ENCODE results near the gene LPCAT1. TPM values are rescaled to one million over a fixed set of nuclear protein-coding genes. Genes with fewer than 3 reads are reported as not detected.

Gene LPCAT1
- total RNA-seq, 2 donors from 2014 or later, result 78.5 to 124 TPM

GRCh38 chr5:1472964-1473628 is 50.7 kb downstream of the LPCAT1 start:
- peaks cover 30% of the 10 kb centered on the region for H3K36me3 ChIP-seq (ENCODE audit: control insufficient read depth, insufficient read depth, low read length)
- no peak overlapping the region for H3K9ac ChIP-seq (ENCODE audit: extremely low read depth, low read length, poor library complexity, severe bottlenecking)
- H3K4me1 ChIP-seq (ENCODE audit: control insufficient read depth, insufficient read depth, low read length), result no peaks in the 10 kb centered on the region
- WGBS, 2 experiments (ENCODE audit: insufficient coverage in 1 of 2, insufficient read length in 1 of 2), result 95 to 96% methylated on average over 15 to 23 of the region's 23 CpGs
- H3K36me3 Mint-ChIP-seq (ENCODE audit: low read depth), result peaks cover 62% of the 10 kb centered on the region
- no peak overlapping the region for H3K4me3 ChIP-seq (ENCODE audit: low read length)
- peak overlapping the region; percentile 35 for H3K27ac Mint-ChIP-seq
- no peak for TF ChIP-seq CTCF (conservative IDR thresholded peaks at IDR 0.05)
- no peaks in the 10 kb centered on the region for H3K27me3 ChIP-seq (ENCODE audit: control insufficient read depth, insufficient read depth, low read length, poor library complexity, severe bottlenecking)
- H3K27me3 Mint-ChIP-seq (ENCODE audit: insufficient read depth), result no peaks in the 10 kb centered on the region
- H3K4me3 Mint-ChIP-seq, result no peak overlapping the region
- H3K4me1 Mint-ChIP-seq, result no peaks in the 10 kb centered on the region
- no peaks in the 10 kb centered on the region for H3K9me3 Mint-ChIP-seq
- DNase-seq, result peak; percentile 33
- no peak overlapping the region for H3K27ac ChIP-seq (ENCODE audit: low read depth, low read length)
- no peaks in the 10 kb centered on the region for H3K9me3 ChIP-seq (ENCODE audit: control insufficient read depth, low read length)

GRCh38 chr5:1471997-1472963 is 51.5 kb downstream of the LPCAT1 start:
- Histone ChIP-seq H3K27ac (ENCODE audit: low read depth, low read length) (no peak overlapping the region), H3K4me3 (ENCODE audit: low read length) (no peak overlapping the region), H3K27me3 (ENCODE audit: control insufficient read depth, insufficient read depth, low read length, poor library complexity, severe bottlenecking) (no peaks in the 10 kb centered on the region), H3K36me3 (ENCODE audit: control insufficient read depth, insufficient read depth, low read length) (peaks cover 24% of the 10 kb centered on the region), H3K9ac (ENCODE audit: extremely low read depth, low read length, poor library complexity, severe bottlenecking) (no peak overlapping the region), H3K9me3 (ENCODE audit: control insufficient read depth, low read length) (no peaks in the 10 kb centered on the region), H3K4me1 (ENCODE audit: control insufficient read depth, insufficient read depth, low read length) (no peaks in the 10 kb centered on the region)
- Mint-ChIP-seq H3K4me1 (no peaks in the 10 kb centered on the region), H3K4me3 (no peak overlapping the region), H3K27ac (no peak overlapping the region), H3K9me3 (no peaks in the 10 kb centered on the region), H3K27me3 (ENCODE audit: insufficient read depth) (no peaks in the 10 kb centered on the region), H3K36me3 (ENCODE audit: low read depth) (peaks cover 60% of the 10 kb centered on the region)
- no peak for TF ChIP-seq CTCF (conservative IDR thresholded peaks at IDR 0.05)
- DNase-seq, result peak; percentile 36
- 94 to 96% methylated on average over 24 to 27 of the region's 27 CpGs for WGBS, 2 experiments (ENCODE audit: insufficient coverage in 1 of 2, insufficient read length in 1 of 2)

GRCh38 chr5:1471240-1471853 is 52.4 kb downstream of the LPCAT1 start:
- H3K36me3 ChIP-seq (ENCODE audit: control insufficient read depth, insufficient read depth, low read length), result peaks cover 16% of the 10 kb centered on the region
- no peaks in the 10 kb centered on the region for H3K4me1 ChIP-seq (ENCODE audit: control insufficient read depth, insufficient read depth, low read length)
- Mint-ChIP-seq H3K27me3 (ENCODE audit: insufficient read depth) (no peaks in the 10 kb centered on the region), H3K4me1 (no peaks in the 10 kb centered on the region), H3K27ac (peak overlapping the region; percentile 7), H3K36me3 (ENCODE audit: low read depth) (peaks cover 55% of the 10 kb centered on the region), H3K9me3 (no peaks in the 10 kb centered on the region), H3K4me3 (no peak overlapping the region)
- H3K27me3 ChIP-seq (ENCODE audit: control insufficient read depth, insufficient read depth, low read length, poor library complexity, severe bottlenecking), result no peaks in the 10 kb centered on the region
- no peak overlapping the region for H3K4me3 ChIP-seq (ENCODE audit: low read length)
- no peaks in the 10 kb centered on the region for H3K9me3 ChIP-seq (ENCODE audit: control insufficient read depth, low read length)
- no peak overlapping the region for H3K9ac ChIP-seq (ENCODE audit: extremely low read depth, low read length, poor library complexity, severe bottlenecking)
- TF ChIP-seq CTCF (conservative IDR thresholded peaks at IDR 0.05), result no peak
- DNase-seq, result peak; percentile 36
- 92 to 97% methylated on average over 6 to 8 of the region's 8 CpGs for WGBS, 2 experiments (ENCODE audit: insufficient coverage in 1 of 2, insufficient read length in 1 of 2)
- no peak overlapping the region for H3K27ac ChIP-seq (ENCODE audit: low read depth, low read length)

All from endodermal cell (in vitro differentiated cells).